ENCODE results near the gene HRCT1.
"Not testable (repeated sequence)": the region's sequence is repeated elsewhere in the genome, so short reads cannot be mapped to it uniquely, and the experiment has no call there.

Gene HRCT1

DNA sequence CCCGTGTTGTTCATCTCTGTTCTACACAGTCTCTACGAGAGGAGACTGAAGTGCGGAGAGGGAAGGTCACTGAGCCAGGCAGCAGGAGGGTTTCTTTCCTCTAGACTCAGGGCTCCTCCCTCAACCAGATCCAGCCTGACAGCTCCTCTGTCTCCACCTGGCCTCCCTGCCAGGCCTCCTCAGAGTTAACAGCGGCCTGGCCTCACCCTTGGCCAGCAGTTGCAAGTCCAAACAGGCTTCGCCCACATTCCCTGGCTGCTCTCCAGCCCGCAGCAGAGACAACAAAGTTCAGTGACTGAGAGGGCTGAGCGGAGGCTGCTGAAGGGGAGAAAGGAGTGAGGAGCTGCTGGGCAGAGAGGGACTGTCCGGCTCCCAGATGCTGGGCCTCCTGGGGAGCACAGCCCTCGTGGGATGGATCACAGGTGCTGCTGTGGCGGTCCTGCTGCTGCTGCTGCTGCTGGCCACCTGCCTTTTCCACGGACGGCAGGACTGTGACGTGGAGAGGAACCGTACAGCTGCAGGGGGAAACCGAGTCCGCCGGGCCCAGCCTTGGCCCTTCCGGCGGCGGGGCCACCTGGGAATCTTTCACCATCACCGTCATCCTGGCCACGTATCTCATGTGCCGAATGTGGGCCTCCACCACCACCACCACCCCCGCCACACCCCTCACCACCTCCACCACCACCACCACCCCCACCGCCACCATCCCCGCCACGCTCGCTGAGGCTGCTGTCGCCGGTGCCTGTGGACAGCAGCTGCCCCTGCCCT is at the start of gene HRCT1:
Gene HRCT1, plus strand, starts transcription at position 291 of the 768 bp plus-strand sequence. Its CDS starts 86 bp downstream, at position 377.
- DNase-seq: peak; percentile 93

DNA sequence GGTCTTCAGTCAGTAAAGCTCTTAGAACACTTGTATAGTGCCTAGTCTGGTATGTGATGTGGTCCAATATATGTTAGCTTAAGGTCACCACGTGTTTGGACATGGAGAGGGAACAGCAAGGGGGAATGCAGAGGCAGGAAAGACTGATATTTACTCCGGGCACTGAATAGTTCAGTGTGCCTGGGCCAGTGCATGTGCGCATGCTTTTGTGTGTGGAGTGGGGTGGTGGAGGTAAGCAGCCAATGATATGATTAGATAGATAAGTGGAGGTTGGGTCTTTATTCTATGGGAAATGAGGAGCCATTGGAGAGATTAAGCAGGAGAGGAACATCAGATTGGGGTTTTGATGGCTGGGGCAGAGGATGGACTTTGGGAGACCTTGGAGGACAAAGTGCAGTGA is 49.8 kb upstream of the HRCT1 start:
- no peak for DNase-seq

DNA sequence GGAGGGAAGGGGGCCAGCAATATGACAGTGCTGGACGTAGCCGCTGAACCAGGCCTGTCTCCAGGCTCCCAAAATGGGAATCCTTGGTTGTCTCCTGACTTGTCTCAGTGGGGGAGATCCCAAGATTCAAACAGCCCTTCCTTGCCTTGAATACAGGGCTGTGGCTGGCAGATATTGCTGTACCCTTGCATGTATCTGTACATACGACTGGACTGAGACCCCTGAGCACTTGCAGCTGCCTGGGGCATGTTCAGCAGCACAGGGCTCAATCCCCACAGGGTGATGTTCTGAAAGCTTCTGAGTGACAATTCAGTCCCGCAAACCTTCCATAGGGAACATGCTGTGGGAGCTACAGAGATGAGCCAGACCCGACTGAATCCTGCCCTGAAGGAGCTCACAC is 49.1 kb upstream of the HRCT1 start:
- no peak for DNase-seq

DNA sequence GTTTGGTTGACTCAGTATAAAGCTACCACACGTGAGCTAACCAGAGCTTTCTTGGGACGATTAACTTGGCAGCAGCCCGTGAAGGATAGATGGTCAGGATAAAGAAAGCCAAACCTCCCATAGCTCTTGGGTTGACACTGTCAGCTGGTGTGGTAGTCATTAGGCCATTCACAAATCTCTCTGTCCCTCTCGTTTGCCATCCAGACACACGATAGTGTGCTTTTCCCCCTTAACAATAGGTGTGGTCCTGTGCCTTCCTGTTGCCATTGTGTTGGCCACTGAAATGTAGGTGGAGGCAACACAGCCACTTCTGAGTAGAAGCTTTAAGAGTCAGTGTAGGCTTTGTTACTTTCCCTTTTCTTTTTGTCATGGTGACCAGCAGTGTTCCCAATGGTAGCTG is 47.5 kb upstream of the HRCT1 start:
- DNase-seq: no peak

DNA sequence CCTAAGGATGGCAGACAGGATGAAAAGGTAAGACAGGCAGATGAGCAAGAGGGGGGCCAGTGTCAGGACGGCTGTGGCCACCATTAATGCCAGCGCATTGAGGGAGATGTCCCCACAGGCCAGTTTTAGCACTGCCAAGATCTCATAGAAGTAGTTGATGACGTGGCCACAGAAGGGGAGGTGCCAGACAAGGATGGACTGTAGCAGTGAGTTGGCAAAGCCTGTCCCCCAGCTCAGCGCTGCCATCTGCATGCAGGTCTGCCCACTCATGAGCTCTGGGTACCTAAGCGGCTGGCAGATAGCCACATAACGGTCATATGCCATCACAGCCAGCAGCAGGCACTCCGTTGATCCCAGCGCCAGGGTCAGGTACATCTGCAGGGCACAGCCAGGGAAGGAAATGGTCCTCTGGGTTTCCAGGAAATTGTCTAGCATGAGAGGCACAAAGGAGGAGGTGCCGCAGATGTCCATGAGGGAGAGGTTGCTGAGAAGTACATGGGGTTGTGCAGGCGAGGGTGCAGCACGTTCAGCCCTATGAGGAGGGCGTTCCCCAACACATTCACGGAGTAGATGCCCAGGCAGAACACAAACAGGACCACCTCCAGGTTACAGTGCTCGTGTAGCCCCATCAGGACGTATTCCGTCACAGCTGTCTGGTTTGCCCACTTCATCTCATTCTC is 46.6 kb upstream of the HRCT1 start:
- peak; percentile 30 for DNase-seq

DNA sequence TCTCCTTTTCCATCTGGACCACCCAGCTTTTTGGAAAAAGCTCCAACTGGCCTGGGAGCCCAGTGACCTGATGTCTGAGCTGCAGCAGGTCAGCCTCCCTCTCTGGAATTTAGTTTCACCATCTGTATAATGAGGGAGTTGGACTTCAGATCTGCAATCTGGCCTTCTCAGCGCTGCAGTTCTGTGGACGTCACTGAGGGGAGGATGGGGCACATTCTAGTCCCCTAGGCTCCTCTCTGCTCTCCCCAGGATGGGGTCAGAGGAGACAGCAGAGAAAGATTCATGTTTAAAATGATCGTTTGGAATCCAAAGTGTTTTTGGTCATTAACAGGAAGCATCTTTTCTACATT is 46.0 kb upstream of the HRCT1 start:
- no peak for DNase-seq

DNA sequence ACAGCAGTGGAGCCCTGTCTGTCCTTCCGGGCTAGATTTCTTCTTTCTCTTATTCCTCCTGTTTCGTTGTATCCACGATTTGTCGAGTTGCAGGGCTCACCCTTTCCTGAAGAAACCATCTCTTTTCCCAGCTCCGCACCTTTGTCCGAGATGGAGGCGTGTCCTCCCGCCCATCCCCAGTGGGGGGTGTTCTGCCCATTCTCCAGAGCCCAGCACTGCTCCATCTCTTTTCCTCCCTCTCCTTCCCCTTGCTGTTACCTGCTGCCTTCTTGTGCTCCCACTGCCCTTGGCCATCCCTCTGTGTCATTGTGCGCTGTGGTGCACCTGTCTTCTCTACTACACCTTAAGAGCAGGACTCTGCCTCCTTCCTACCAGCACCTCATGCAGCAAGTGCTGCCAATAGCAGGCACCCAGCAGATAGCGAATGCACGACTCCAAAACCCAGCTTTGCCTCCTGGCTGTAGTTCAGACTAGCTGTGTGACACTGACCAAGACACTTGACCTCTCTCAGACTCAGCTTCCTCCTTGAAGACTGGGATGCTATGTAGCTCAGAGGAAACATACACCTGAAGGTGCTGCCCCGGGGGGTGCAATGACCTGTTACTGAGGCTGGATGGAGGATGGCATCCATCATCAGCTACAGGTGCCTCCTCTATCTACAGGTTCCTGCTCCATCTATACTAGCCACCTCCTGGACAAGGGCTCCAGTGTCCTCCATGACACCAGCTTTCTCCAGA is 44.7 kb upstream of the HRCT1 start:
- DNase-seq: no peak

DNA sequence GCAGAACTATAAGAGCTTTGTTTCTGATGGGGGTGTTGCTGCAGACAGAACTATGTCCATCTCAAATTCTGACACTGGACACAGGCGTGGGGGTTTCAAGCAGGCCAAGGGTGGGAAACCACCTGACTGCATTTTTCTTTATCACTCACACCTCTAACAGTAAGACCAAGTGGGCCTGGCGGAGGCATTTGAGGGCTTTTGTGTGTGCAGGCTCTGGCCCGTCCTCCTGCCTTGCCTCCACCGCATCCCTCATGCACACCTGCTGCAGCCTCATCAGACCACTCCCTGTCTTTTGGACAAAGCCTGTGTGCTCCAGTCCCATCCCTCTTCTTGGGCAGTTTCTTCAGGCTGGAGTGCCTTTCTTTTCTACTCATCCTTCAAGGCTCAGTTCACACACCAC is 43.7 kb upstream of the HRCT1 start:
- no peak for DNase-seq

DNA sequence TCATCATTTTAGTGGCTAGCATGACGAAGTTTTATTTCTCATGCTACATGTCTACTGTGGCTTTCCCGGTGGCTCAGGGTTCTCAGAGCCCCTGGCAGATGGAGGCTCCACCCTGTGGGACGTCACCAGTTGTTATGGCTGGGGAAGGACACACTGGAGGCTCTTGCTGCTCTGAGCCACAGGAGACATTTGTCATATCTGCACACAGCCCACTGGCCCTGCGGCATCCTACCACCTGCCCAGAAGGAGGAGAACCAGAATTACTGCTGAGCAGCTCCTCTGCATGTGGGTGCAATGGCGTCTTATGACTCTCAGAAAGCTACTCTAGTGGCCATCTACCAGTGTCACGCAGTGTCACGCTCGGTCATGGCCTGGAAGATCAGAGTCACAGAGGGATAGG is 42.4 kb upstream of the HRCT1 start:
- DNase-seq: no peak

DNA sequence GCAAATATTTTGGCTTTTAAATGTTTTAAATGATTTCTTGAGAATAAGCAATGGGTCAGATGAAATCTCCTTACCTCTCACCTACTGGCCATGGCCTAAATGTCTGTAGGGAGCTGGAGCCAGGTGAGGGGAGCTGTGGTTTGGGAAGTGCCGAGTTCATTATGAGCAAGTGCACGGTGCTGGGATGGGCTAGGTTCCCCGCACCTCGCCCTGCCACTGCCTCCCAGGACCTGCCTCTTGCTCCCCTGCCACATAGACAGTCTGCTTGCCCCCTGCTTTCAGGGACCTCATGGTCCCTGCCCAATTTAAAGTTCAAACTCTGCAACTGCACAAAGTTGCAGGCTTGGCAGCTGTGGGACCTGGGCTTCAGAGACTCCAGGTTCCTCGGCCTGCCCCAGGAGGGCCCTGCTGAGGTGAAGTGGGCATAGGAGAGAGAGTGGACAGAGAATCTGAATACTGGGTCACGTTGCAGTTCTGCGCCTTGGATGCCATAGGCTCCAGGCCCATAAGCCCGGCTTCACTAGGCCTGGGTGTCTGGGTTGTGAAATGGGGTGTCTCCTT is 41.2 kb upstream of the HRCT1 start:
- DNase-seq: no peak

DNA sequence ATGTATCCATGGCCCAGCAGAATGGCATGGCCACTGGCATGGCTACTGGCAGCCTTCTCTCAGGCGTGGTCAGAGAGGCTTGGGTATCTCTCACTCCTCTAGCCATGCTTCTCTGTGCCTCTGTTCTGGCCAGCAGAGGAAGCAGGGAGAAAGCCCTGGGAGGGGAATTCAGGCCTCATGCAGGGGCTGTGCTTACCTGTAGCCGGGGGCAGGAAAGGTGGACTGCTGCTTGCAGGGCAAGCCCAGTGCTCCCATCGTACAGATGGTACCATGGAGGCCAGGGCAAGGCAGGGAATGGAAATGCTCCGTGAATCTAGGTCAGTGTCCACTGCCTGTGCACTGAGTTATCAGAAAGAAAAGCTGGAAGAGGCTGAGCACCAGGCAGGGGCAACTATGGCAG is 38.5 kb upstream of the HRCT1 start:
- DNase-seq: no peak

DNA sequence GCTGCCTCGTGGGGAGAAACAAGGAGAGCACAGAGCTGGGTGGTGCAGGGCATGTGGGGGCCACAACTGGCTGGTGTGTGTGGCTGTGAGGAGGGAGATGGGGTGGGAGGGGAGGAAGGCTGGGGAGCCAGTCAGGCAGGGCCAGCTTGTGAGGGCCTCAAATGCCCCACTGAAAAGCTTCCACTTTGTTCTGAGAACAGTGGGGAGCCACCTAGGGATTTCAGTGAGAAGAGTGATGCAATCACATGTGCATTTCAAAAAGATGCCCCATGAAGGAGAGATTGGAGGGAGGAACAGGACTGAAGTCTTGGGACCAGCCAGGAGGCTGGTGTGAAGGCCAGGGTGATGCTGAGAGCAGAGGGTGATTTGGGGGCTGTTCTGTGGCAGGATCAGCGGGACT is 37.1 kb upstream of the HRCT1 start:
- no peak for DNase-seq

DNA sequence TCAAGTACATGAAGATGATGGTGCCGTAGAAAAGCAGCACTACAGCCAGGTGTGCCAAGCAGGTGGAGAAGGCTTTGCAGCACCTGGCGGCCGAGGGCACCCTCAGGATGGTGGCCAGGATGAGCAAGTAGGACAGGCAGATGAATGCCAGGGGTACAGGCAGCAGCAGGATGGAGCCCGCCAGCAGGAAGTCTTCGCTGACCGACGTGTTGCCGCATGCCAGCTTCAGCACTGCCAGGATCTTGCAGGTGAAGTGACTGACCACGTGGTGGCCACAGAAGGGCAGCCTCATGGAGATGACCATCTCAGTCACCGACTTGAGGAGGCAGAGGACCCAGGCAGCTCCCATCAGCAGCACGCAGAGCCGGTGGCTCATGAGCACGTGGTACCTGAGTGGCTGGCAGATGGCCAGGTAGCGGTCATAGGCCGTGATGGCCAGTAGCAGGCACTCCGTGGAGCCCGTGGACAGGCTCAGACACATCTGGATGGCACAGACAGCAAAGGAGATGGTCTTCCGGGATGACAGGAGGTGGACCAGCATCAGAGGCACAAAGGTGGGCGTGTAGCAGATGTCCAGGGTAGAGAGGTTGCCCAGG is 36.3 kb upstream of the HRCT1 start:
- DNase-seq: no peak

DNA sequence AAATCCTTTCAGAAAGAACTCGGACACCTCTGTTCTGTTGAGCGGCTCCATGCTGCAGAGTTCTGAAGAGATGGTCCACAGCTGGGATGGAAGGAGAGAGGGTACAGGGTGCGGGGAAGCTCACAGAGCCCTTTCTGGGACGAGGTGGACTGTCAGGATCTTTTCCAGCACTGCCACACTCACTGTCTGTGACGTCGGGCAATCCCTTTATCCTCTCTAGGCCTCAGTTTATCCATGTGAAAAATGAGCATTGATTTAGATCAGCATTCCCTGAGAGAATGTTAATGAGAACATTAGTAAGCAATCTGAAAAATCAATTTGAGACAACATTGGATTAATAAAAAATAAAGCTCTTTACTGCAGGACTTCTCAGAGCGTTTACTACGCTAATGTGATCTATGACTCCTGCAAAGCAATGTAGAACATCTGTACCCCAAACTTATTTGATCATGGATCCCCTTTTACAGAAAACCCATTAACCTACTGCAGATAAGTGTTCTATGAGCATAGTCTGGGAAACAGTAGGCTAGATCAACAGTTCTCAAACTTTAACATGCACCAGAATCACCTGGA is 35.6 kb upstream of the HRCT1 start, which contains the start of gene OR13J1:
Gene OR13J1, minus strand, starts transcription at position 51 of the 573 bp plus-strand sequence. Its CDS starts 0 bp downstream, at position 51.
- no peak for DNase-seq

DNA sequence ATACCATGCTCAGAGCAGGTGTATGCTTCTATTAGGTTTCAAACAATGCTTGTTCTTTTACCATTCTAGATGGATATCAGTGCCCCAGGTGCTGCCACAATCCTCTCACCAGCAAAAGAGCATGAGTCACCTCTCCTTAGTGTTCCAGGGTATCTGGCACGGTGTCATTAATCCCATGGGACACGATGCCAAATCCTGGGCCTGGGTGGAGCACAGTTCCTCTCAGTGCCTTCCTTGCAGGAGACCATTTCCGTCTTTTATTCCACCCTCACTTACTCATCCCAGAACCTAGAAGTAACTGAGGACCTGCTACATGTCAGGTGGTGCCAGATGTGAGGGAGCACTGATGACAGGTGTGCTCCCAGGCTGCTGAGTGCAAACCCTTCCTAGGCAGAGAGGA is 34.5 kb upstream of the HRCT1 start:
- no peak for DNase-seq

DNA sequence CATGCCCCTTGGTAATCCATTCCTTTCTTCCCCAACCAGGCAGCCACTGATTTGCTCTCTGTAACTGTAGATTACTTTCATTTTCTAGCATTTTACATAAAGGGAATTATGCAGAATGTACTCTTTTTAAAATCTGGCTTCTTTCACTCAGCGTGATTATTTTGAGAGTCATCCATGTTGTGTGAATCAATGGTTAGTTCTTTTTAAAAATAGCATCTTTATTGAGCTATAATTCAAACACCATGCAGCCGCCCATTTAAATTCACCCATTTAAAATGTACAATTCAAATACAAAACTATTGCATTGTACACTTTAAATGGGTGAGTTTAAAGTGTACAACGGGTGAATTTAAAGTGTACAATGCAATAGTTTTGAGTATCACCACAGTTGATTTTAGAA is 33.5 kb upstream of the HRCT1 start:
- no peak for DNase-seq

DNA sequence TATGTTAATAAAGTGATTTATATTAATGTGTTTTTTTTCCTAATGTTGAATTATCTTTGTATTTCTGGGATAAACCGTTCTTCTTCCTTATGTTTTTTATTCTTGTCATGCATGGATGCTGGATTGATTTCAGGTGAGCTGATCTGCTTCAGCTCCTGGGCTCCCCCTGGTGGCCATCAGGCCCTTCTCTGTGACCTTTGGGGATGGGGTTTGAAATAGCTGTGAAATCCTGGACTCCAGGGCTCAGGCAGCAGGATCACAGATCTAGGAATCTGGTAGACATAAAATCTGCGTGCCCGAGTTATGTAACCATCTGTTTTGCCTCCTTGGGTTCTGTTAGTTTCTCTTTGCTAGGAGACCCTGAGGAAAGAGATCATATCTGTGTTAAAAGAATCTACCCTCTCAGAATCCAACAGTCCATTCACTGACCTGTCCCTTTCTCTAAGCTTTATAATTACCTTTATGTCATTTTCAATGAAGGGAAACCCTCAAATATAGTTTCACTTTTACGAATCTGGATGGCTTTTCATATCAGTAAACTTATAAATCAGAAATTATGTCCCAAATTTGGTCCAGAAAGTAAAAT is 23.6 kb upstream of the HRCT1 start:
- peak; percentile 69 for DNase-seq

DNA sequence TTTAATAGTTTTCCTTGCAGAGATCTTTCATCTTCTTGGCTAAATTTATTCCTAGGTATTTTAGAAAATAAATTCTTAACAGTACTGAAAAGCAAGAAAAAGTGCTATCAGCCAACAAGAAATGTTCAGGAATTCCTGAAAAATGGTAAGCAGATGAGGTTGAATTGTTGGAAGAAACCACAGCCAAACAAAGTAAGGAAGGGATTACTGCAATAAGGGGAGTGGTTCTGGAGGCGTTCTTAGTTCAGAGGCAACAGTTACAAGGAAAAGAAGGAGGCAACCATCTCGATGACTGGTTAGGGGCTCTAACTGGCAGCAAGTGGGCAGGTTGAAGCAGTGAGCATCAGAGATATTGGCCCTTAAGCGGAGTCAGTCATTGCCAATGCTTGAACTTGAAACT is 23.0 kb upstream of the HRCT1 start:
- peak; percentile 23 for DNase-seq

DNA sequence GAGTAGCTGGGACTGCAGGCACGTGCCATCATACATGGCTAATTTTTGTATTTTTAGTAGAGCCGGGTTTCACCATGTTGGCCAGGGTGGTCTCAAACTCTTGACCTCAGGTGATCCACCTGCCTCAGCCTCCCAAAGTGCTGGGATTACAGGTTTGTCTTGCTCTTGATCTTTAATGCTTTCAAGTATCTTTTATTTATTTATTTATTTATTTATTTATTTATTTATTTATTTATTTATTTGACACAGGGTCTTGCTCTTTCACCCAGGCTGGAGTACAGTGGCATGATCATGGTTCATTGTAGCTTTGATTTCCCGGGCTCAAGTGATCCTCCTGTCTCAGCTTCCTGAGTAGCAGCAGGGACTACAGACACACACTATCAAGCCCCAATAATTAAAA is 21.1 kb upstream of the HRCT1 start:
- not testable (repeated sequence) for DNase-seq

DNA sequence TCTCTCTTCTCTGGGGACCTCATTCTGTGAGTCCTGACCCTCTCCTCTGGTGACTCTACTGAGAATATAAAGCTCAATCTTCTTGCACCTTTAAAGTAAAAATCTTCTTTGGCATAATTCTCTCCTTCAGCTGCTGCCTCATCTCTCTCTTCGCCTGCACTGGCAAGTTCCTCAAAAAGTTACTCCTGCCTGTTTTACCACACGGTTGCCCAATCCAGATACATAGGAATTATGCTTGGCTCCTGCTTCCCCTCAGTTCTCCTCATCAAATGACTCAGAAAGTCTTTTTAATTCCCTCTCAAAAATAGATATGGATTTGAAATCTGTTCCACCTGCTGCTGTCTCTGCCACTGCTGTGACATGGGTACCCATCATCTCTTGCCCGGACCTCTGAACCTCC is 14.4 kb upstream of the HRCT1 start:
- no peak for DNase-seq

DNA sequence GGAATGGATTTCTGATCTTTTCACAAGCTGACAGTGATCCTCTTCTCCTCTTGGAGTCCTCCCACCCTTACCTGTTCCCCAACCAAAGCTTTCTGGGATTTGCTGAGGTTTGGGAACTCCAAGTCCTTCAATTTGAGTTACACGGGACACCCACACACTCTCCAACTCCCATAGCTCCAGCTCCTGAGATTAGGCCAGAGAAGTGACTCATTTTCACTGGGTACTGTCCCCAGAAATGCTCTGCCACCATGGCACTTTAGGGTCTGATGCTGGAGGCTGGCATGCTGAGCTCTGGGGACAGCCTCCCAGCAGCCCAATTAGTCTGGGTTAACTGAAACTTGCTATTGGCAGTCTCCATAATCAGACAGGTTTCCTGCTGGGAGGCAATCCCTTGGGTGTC is 14.0 kb upstream of the HRCT1 start:
- no peak for DNase-seq

DNA sequence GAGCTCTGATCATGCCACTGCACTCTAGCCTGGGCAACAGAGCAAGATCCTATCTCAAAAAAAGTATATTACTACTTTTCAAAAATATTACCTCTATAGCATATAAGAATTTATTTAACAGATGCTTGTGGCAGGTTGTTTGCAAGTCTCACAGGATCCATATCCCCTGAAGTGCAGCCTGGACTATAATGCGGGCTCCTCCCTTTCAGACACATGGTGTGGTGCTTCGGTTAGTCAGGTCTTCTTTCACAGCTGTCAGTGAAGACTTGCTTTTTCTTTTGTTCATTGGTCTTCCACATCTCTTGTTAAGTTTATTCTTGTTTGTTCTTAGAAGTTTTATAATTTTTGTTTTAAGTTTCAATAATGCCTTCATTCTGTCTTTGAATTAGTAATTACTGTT is 9.4 kb upstream of the HRCT1 start:
- DNase-seq: no peak
